T-helper 1 cell (primary cell): ENCODE measurements around the gene PRKN.

Experiments
- DNase-seq, 5 donors: peaks; one replicate each; pipeline ENCODE4 v3.0.0-alpha.2; 2012 to 2020

The PRKN gene

DNA sequence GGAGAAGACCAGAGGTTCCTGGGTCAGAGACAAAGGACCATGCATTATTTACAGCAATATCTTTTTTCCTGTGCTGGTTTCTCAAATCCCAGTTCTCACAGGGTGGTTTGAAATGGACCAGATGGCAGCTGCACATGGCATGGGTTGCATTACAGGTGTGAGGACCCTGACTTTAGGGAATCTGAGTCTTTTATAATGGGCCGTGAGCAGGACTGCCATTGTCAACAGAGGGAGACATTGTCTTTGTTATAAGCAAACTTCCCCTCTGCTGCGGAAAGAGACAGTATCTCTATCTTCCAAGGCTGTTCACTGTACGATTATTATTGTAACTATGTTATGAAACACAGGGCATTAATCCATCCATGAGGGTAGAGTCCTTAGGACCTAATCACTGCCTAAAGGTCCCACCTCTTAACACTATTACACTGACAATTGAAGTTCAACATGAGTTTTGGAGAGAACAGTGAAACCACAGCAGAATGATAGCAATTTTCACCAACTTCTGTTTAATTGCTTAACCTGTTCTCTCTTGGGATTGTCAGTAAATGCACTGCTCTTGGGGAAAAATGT lies 1297.6 kb downstream of the PRKN start:
- no peak for DNase-seq

DNA sequence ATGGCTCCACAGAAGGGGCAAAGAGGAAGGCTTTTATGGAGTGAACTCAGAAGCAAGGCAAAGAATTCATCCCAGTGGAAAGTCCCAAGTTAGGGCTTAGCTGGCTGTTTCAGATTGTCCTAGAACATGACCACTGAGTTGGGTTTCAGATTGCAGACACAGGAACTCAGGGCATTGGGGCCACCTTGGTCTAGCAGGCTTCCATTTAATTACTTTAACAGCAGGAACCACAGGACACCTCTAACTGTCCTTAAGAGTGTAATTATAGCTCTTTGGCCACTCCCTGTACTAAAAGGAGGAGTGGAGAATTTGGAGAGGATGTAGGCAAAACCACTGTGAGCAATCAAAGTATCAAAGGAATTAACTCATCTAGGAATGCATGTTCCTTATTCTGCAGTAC lies 1303.1 kb downstream of the PRKN start:
- DNase-seq: no peak

DNA sequence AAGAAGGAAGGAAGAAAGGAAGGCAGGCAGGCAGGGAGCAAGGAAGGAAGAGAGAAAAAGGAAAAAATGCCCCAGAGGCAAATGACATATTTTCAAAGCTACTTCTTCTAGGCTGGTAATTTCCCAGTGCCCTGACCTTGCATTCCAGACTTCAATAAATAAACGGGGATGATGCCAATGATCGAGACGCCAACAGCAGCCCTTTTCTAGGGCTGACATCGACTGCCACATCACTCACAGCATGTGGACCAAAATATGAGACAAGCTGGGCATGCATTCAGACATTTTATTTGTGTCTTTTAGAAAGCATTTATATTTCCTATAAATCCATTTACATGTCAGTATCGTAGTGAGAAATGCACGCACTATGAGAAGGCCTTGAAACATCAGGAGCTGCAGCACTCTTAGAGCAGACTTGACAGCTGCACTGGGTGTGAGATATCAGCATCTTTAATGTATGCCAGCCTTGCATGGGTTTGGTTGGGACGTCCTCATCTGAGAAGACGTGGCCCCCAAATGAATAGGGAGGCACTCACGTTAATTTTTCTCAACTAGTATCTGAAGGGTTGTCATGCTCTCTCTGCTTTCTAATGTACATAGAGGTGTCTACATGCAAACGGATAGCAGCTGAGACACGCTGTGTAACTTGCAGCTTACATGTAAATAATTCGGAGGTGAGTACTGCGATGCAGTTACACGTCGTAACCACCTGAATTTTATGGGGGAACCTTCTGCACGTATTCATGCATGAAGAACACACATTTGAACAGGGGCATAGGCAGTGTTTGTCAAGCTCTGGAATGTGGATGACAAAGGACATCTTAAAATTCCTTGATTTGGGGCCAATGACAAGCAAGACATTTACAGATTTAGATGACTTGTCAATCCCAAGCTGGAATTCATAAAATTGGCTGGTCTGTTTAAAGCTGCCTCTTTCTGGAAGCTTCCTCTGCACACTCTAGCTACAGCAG lies 1304.6 kb downstream of the PRKN start:
- no peak for DNase-seq

DNA sequence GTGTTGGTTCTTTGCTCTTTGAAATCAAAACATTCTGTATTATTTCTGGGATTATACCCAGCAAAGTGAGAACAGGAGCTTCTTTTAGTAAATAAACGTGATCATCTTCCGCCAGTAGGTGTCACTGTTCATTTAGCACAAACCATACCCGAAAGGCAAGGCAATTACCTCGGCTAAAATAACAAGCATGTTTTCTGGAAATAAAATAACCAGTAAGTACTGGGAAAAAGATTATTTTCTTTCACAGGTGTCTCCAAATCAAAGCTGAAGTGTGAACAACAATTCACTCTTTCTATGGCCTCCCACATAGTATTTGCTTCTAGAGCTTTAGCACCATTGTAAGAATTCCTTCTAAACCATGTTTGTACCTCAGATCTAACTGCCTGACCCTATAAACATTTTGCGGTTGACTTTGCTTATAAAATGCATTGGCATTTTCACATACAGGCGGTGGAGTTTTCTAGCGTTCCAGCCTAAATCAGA lies 1309.1 kb downstream of the PRKN start:
- DNase-seq: peak in 2 of 5 donors; percentile 5 to 38

DNA sequence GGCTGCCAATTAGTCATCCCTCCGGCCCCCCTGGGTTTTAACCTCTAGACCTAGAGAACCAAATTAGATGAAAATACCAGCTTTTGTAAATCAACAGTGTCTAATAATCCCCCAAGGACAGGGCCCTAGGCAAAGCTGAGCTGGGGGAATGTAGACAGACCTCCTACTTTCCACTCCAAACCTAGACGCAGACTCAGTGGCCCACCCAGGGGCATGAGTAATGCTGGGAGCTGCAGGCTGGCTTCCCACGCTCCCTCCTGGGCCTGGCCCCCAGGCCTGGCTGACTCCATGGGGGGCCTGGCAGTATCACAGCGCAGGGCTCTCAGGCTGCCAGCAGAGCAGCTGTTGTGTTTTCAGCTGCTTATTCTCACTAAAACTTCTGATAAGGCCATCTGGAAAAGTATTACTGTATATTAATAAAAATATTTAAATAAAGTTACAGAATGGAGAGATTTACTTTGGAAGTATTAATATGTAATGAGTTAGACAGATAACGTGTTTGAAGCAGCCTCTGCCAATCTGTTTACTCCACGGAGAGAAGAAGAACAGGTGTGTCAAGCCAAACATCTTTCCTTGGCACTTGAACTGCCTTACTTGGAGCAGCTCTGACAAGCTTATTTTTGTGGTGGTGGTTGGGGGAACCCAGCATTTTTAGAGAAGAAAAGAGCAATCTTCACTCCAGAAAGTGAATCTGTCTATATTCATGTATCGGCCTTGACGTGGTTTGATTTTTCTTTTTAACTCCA lies 1309.7 kb downstream of the PRKN start:
- DNase-seq: no peak

DNA sequence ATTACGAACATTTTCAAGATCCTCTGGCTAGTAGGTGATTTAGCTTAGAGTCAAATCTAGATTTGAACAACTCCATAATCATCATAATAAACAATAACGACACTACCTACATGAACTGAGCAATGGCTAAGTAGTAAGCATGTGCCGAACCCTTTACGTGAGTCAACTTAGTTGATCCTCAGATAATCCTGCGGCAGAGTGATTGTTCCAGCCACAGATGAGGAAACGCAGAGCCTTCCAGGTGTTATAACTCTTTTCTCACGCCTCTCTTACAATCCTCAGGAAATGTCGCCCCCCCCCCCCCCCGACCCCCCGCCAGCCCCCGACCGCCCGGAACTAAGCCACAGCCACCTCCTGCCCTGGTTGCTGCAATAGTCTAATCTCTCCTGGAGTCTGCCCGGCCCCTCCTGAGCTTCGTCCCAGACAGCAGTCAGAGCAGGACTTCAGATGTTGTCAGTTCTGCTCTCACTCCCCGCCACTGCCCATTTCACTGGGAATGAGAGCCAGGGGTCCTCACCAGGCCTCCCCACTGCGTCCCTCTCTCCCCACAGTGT lies 1312.2 kb downstream of the PRKN start:
- DNase-seq: no peak

DNA sequence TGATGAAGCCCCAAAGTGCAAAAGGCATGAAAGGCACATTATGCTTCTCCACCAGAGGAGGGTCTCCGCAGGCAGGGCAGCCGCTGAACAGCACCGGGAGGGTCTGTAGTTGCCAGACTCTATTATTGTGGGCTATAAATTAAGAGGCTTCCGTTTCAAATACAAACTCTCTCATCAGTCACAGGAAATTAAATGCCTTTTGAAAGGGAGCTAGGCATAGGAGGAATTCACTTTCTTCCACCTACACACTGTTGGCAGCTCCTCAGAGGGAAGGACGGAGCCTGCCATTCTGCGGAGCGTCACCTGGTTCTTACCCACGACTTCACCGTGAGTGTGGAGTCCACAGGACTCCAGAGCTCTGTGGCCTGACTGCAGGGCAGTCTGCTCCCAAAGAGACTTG lies 1312.9 kb downstream of the PRKN start:
- no peak for DNase-seq

DNA sequence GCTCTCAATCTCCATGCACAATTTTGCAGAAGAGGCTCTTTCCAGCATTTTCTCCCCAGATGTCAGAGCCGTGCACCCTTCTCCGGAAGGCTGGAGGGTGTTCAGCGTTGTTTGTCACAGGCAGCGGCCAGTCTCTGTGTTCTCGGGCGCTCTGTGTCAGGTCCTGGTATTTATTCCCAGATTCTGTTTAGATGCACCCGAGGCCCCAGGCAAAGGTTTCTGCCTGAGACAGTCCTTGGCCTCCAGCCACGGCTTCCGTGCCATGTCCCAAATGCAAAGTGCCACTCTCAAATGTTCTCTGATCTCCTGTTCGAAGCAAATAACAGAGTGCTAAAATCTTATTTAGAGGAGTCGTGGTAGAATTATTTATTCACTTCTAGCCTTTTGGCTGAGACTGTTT lies 1313.4 kb downstream of the PRKN start:
- DNase-seq: no peak

DNA sequence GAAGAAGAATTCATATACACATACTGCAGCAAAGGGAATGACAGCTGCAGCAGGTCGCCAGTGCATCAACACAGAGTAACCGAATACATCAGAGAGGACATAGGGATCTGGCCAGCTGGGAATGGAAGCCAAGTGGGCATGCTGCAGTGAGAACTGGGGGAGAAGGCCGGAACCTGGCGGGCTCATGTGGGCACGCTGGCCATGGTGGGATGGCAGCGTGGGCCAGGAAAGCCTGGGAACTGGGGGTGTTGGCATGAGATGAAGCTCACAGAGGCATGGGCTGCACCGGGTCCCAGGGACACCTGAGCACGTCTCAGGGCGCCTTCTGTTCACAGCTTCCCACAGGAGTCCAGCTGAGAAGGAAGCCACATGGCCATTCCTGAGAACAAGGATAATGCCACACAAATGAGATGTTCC lies 1314.2 kb downstream of the PRKN start:
- DNase-seq: no peak

DNA sequence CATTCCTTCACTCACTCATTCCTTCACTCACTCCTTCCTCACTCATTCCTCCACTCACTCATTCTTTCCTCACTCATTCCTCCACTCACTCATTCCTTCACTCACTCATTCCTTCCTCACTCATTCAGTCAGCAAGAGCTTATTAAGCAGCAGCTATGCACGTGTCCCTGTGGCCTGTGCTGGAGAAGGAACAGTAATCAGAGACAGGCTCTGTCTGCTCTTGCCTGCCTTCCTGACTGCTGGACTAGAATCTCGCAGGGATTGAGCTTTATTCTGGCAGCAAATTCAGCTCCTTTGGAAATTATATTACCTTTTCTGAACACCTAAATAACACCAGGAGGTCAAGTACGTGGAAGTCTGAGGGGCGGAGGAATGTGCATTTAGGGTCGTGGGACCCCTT lies 1314.8 kb downstream of the PRKN start:
- DNase-seq: no peak

DNA sequence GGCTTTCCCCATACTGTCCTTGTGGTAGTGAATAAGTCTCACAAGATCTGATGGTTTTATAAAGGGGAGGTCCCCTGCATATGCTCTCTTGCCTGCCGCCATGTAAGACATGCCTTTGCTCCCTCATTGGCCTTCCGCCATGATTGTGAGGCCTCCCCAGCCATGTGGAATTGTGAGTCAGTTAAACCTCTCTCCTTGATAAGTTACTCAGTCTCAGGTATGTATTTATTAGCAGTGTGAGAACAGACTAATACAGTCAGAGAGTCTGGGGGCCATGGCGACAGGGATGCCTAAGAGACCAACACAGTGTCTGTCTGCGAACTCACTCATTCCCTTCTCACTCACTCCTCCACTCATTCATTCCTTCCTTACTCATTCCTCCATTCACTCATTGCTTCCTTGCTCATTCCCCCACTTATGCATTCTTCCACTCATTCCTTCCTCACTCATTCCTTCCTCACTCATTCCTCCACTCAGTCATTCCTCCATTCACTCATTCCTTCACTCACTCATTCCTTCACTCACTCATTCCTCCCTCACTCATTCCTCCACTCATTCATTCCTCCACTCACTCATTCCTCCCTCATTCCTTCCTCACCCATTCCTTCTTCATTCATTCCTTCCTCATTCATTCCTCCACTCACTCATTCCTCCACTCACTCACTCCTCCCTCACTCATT lies 1316.2 kb downstream of the PRKN start:
- DNase-seq: no peak

DNA sequence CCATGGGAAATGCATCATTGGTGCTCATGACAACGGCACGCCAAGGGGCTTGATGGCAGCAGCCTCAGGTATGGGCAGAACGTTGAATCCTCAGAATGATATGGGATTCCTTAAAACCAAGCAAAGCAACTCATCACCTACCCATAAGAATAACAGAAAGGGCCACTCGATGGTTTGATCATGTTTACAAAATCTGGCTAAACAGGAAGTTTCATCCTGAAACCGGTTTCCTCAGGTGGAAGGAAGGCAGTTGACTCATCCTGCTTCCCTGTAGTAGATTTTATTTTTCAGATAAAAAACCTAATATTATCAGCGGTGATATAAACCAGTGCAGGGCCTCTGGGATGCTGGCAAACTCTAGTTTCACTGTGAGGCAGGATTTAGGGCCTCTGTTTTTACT lies 1316.8 kb downstream of the PRKN start:
- DNase-seq: no peak

DNA sequence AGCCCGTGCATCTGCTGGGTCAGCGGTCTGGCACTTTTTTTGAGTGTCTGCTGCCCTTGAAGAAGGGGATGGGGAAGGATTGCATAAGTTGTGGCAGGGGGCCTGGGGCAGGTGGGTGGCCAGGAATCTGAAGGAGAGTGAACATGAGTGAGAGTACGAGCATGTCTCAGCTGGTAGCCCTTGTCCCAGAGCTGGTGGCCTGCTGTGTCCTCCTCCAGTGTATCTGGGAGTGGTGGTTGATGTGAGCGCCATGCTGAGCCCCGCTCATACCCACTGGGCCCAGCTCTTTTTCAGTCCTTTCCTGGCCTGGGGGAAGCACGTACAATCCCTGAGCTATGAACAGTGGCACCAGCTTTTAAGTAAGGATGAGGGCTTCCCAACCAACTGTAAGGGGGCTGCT lies 1317.5 kb downstream of the PRKN start:
- DNase-seq: no peak

DNA sequence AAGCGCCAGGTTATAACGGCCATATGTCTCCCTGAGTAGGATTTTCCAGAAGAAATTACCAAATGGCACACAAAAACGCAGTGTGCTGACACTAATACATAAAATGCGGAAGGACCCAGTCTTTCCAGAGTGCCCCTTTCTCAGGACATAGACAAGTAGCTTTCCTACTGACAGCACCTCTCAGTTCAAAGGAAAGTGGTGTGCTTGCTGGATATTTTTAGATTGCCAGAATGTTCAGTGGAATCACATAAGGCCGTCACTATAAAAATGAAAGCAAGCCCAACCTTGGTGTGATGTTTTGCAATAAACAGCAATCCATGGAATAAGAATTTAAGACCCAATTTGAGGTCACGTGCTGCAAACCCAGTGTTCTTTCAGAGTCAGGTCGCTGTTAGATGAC lies 1318.2 kb downstream of the PRKN start:
- no peak for DNase-seq

DNA sequence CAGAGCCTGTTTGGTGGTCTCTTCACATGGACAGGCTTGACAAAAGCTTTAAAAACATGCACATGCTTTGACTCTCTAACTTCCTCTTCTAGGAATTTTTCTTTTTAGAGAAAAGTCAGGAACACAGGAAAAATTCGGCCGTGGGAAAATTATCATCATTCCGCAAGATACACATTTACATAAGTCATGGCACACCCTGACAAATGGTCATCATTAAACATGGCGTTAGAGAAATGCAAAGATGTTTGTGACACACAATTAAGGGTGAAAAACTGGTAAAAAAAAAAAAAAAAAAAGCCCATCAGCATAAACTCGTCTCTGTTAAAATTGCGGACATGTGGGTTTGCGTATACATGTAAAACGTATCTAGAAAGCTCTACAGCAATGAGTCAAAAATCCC lies 1319.5 kb downstream of the PRKN start:
- DNase-seq: no peak

DNA sequence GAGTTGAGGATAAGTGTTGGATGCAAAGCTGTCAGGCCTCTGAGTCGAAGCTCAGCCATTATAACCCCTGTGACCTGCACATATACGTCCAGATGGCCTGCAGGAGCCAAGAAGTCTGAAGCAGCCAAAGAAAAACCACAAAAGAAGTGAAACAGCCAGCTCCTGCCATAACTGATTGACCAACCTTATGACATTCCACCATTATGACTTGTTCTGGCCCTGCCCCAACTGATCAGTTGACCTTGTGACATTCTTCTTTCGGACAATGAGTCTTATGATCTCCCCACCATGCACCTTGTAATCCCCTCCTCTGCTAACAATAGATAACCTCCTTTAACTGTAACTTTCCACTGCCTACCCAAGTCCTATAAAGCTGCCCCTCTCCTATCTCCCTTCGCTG lies 1320.0 kb downstream of the PRKN start:
- DNase-seq: no peak

DNA sequence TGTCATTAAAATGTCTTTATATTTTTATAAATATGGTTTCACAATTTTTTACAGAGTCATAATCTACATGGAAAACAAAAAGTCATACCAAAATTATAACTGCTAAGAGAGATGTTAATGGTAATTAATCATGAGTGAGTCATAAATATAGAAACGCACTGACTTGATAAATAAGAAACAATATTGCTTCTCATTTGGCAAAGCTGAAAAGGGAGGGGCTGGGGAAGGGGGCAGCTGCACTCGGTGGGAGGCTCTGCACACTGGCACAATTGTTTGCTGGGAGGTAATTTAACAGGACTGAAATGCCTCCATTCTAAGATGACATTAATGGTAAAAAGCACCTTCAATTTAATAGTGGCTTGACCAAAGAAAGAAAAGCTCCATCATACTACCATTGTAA lies 1320.5 kb downstream of the PRKN start:
- DNase-seq: no peak

DNA sequence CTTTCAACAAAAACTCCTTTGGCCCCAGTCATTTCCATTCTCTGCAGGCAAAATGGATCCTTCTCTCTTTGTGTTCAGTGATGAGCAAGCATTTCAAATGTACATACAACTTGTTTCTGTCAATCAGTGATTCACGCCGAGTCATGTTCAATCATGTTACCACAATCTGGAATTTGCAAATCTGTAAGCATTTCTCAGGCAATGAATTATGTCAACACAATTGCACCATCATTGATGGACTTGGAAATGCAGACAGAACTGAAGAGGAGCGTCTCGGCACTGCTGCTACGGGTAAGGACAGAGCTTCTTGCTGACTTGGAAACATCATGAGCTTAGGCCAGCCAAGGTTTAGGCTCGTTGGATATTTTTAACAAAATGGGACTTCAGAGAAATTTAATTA lies 1320.9 kb downstream of the PRKN start:
- DNase-seq: no peak

DNA sequence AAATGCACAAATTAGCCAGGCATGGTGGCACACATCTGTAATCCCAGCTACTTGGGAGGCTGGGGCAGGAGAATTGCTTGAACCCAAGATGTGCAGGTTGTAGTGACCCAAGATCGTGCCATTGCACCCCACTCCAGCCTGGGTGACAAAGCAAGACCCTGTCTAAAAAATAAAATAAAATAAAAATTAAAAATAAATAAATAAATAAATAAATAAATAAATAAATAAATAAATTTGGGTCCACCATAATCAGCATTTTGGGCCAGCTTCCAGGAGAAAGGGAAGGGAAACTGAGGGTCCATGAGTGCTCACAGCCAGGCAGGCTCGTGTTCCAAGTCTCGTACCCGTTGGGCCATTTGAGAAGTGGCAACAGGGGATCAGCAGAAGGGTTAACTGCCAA lies 1322.1 kb downstream of the PRKN start:
- no peak for DNase-seq

DNA sequence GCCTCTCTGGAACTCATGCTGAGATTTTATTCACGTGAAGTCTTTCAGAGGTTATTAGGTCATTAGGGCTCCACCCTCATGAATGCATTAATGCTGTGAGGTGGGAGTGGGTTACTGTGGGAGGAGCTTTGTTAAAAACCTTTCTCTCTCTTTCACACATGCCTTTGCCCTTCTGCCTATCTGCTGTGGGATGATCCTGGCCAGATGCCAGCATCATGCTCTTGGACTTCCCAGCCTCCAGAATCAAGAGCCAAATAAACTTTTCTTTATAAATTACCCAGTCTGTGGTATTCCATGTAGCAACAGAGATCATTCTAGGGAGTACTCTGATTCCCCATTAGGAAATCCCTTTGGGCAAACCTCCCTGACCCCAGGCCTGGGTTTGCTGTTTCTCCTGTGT lies 1323.8 kb downstream of the PRKN start:
- DNase-seq: no peak

DNA sequence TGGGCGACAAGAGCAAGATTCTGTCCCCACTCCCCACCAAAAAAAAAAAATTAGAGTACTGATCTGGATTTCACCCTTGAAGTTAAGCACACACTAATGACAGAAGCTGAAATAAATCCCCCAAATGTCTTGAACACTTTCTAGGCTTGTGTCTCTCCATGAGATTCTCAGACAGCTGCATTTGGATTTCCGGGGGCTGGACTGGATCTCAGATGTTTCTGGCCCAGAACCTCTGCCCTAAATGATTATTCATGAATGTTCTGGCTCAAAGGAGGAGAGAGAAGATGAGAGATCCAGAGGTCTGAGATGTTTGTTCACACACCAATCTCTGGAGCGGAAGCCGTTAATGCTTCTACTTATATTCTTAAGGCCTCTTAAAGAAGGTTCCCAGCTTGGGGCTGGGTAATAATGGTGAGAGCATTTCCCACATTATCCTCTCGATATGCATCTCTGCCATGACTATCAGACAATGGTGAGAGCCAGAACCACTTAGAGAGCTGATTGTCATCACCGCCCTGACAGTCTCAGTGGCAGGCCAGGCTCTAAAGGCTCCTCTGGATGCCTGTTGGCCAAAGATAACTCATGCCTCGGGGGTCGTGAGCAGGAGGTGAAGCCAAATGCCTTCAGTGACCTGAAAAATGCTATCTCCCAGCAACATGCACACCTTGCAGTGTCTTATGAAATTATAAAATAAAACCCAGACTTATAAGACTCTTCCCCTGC lies 1325.8 kb downstream of the PRKN start:
- DNase-seq: no peak

DNA sequence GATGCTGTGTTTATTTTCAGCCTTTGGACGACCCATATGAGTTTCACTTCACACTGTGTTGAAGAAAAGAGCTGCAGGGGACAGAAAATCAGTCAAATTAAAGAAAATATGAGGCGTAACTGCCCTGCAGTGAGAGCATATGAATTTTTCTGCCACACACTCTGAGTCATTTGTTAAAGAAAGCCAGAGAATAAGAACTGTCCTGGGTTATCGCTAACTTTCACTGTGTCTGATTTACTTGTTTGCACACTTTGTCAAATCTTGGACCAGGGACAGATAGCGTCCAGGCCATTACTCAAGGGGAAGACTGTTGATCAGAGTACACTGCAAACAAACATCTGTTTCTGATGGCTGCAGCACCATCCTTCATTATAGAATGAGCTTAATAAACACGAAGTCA lies 1326.9 kb downstream of the PRKN start:
- no peak for DNase-seq
